IPS-NIHi11 (cell line): ENCODE data around the gene ARCN1.

Experiments
- DNase-seq: peaks from one replicate; pipeline ENCODE4 v3.0.0; 2012; ENCODE audit warnings: mixed read lengths, low spot score

Gene ARCN1

GRCh38 chr11:118639899-118640298, 67.7 kb downstream of the ARCN1 start:
- DNase-seq: no peak

DNA sequence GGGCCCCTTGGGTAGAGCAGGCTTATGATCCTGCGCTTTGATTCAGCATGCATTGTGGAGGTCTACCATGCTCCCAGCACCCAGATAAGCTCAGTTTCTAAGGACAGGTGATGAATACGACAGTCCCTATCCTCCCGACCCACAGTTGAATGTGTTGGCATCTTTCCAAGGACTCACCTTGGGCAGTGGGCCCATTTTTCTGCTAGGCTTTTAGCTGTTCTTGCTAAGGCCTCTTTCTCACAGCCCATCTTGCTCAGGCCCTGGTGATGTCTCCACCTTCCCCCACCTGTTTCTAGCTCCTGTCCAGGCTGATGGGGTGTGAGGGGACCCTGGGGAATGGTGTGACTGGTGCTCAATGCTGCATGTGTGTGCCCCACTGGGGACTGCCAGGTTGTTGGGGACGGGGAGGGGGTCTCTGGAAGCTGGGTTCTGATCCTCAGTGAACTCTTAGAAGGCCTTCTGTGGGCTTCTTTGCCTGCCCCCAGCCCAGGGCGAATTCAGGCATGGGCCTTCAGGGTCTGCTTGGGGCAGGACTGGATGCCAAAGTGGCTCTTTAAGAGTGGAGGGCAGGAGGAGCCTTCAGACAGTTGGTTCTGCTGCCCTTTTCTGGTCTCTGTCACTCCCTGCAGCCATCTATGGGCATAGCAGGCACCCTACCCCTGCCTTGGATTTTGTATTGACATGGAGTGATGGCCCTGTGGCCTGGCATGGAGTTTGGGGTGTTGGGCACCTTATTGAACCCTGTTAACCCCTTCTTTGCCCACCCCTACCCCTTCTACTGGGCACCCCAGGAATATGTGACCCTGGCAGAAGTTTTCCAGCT, 68.3 kb downstream of the ARCN1 start:
- no peak for DNase-seq

GRCh38 chr11:118641397-118642019, 69.3 kb downstream of the ARCN1 start:
- no peak for DNase-seq

- DNase-seq: no peak
Measured at GRCh38 chr11:118643142-118643994, 71.2 kb downstream of the ARCN1 start.

- DNase-seq: no peak
Measured at GRCh38 chr11:118643995-118644345, 71.8 kb downstream of the ARCN1 start.

DNA sequence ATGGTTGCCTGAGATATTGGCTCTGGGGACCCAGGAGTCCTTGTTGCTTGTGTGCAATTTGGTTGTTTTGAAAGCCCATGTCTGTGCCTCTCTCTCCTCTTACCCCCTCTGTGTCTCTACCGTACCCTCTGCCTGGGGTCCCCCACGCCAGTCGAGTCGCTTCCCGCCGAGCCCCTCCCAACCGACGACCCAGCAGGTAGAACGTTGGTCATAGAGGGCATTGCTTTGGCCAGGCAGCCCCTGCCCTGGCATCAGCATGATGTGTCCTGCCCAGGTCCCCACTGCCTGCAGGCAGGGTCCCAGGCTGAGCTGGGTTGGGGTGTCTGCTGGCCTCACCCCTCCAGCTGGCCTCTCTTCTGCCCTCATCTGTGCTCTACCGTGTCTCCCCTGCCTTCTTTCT, 72.3 kb downstream of the ARCN1 start:
- no peak for DNase-seq

- DNase-seq: no peak
Measured at GRCh38 chr11:118645066-118645715, 73.0 kb downstream of the ARCN1 start.

DNA sequence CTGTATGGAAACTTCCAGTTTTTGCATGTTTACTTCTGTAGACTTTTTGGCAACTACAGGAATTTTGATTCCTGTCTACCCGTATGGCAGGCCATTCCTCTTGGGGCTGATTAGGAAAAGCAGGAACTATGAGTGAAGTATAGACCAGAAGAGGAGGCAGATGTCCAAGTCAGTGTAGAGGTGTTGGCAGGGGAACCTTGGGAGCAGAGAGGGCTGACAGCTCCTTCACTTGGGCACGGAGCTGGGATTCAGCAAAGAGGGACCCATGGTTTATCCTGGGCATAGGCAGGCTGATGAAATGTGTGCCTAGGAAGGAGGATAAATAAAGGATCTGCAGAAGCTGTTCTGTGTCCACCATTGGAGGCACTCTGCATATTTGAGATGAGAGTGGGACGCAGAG, 74.2 kb downstream of the ARCN1 start:
- no peak for DNase-seq

DNA sequence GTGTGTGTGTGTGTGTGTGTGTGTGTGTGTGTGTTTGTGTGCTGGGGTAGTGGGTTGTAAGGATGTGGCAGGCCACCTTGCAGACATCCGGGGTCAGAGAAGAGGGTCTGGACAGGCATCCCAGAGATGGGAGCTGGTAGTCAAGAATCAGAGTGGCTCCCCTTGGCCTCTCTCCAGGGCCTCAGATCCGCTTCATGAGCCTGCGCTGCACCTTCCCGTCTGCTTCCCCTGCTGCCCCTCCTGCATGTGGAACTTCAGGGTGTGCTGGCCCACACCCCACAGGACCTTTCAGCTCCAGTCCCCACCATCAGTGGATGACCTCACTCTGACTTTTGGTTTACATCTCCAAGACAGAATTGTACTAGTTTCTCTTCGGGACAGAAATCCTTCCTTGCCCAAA, 76.1 kb downstream of the ARCN1 start:
- no peak for DNase-seq

GRCh38 chr11:118649941-118650340, 77.7 kb downstream of the ARCN1 start:
- DNase-seq: no peak

GRCh38 chr11:118650366-118650765, 78.2 kb downstream of the ARCN1 start:
- DNase-seq: no peak

DNA sequence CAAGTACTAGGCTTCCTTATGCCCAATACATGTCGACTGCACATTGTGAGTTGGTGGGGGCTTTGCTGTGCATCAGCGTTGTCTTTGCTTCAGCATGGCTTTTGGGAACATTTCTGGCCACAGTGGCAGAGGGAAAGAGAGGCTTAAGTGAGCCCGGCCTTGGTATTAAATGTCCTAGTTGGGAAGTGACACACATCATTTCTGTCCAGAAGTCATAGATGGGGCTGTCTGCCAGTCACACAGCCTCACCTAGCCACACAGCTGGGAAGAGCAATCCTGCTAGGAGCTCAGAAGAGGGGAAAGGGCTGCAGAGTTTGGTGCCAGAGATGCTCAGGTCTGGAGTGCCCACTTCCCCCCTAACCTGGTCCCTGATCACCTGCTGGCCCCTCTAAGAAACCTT, 79.6 kb downstream of the ARCN1 start:
- no peak for DNase-seq
